HG03139 (cell line): ENCODE data around the gene NR2F6.

Experiments
- ATAC-seq: cut with Tn5 transposase; IDR thresholded peaks from one replicate; pipeline ENCODE4 v1.9.1; 2021; ENCODE audit not compliant: unreplicated experiment

Gene NR2F6

DNA sequence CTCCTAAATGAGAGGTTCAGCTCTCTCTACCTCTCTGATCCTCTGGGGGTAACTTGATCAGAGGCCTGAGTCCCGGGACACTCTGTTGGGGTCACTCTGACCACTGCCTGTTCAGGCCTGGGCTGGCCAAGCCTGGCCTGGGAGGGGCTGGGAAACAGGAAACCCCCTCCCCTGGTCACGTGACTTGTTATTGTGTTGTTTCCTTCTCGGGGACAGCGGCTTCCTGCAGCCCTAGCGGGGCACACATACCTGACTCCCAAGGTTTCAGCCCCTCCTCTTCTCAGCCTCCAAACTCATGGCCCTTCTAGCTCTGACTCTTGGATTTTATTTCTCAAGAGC, 18.9 kb upstream of the NR2F6 start, which contains the start of gene USHBP1:
USHBP1 (minus strand) TSS at position 105 of the 339 bp plus-strand sequence. CDS start 446 bp downstream, outside the sequence.
- ATAC-seq: no peak

DNA sequence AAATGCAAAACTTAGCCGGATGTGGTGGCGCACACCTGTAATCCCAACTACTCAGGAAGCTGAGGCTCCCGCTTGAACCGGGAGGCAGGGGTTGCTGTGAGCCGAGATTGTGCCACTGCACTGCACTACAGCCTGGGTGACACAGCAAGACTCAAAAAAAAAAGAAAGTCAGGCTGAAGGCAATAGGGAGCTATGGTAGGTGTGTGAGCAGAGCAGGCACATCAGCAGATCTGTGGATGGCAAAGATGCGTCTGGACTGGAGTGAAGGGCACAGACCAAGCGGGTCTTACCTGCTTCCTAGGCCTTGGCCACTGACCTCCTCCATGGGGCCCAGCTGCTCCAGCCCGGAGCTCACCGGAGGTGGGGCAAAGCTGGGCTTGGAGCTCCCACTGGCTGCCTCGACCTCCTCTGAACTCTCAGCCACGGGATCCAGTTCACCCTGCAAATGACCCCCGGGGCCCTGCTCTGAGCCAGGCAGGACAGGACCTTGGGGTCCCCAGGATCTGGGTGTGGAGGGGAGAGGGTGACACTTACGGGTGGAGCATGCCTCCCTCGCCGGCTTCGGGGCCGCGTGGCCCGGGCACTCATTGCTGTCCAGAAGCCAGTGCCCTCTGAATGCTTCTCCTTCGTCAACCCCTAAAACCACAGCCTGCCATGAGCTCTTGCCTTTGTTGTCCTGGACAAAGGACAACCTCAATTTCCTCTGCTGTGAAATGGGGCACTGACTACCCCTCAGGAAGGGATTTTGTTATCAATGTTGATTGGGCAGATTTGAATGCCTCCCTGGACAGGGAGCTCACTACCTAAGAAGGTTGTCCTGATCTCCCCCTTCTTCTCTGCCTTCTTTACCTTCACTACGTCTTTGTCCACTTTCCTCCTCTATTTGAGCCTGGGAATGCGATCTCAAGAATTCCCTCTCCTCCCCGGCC, 18.3 kb upstream of the NR2F6 start:
- no peak for ATAC-seq

GRCh38 chr19:17262557-17262956, 16.8 kb upstream of the NR2F6 start:
- no peak for ATAC-seq

- peak; percentile 65 for ATAC-seq
These were observed 15.2 kb upstream of the NR2F6 start for GRCh38 chr19:17260842-17261325.

DNA sequence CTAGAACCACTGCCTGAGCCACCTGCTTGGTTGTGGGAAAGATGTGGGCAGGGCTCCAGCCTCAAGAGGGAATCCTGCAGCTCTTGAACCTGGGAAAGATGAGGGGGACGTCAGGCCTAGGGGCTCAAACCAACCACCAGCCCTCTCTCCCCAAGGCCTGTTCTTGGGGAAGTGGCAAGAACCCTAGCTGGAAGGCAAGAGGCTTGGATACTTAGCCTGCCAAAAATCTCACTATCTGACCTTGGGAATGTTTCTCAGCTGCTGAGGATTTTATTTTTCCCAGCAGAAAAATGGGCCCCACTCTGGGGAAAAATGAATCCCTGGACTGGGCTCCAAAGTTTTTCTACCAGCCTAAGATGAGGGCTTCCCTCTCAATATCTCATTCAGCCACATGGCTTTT, 14.2 kb upstream of the NR2F6 start:
- no peak for ATAC-seq

DNA sequence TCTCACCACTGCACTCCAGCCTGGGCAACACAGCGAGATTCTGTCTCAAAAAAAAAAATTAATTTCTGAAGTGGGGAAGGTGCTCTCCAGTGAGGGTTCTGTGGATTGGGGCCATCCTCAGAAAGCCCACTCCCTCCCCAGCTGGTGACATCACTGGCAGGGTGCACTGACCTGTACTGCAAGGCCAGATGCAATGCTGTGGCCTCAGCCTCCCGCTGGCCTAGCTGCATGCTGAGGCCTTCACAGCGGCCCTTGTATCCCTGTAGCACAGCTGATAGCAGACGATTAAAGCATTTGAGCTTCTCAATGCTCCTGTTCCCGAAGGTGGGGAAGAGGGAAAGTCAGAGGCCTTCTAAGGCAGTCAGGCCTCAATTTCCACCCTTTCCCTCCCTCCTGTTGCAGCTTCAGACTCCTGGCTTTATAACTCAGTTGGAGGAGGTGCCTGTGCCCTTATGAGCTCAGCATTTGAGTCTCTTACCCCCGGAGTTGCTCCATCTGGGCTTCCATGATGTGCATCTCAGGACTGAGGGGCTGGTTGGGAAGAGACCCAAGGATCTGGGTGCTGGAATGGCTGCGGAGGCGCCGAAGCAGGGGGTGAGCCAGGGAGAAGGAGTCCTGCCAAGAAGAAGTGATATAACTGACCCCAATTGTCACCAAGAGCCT, 13.5 kb upstream of the NR2F6 start:
- ATAC-seq: no peak

- no peak for ATAC-seq
These were observed 10.4 kb upstream of the NR2F6 start for GRCh38 chr19:17256130-17256529.

- no peak for ATAC-seq
These were observed 9.5 kb upstream of the NR2F6 start for GRCh38 chr19:17255150-17255621.

- ATAC-seq: no peak
These were observed 8.9 kb upstream of the NR2F6 start for GRCh38 chr19:17254636-17255035.

GRCh38 chr19:17249887-17250548, 4.3 kb upstream of the NR2F6 start:
- ATAC-seq: no peak

GRCh38 chr19:17248011-17248776, 2.5 kb upstream of the NR2F6 start:
- ATAC-seq: no peak

DNA sequence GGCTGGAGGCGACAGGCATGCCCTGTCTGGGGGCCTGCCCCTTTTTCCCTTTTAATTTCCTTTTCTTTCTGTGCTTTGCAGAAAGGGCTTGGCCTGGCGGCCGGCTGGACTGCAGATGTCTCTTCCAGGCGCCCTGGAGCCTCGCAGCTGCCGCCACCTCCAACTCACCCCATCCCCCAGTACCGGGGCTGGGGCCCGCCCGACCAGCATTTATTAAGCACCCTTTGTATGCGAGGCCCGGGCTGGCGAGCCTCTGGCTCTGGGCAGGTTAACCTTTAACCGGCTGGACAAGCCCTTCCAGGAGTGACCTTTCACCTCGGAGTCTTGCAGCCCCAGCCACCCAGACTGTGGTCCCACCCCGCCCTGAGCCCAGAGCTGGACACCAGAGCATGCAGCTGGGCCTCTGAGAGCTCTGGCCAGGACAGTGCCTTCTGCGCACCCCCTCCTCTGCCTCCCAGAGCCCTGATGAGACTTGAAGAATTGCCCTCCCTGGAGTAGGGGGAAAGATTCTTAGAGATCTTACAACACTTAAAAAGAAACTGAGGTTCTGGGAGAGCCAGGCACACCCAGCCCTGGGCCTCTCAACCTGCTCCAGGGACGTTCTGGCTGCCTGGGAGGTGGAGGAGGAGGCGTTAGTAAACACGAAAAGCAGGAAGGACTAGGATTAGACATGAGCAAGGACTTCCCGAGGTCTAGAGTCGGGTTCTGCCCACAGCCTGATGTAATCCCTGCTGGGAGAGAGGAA, 1.1 kb upstream of the NR2F6 start:
- ATAC-seq: no peak

- no peak for ATAC-seq
These were observed 843 bp downstream of the NR2F6 start for GRCh38 chr19:17244618-17245534.

- no peak for ATAC-seq
These were observed 1.7 kb downstream of the NR2F6 start for GRCh38 chr19:17243830-17244617.

DNA sequence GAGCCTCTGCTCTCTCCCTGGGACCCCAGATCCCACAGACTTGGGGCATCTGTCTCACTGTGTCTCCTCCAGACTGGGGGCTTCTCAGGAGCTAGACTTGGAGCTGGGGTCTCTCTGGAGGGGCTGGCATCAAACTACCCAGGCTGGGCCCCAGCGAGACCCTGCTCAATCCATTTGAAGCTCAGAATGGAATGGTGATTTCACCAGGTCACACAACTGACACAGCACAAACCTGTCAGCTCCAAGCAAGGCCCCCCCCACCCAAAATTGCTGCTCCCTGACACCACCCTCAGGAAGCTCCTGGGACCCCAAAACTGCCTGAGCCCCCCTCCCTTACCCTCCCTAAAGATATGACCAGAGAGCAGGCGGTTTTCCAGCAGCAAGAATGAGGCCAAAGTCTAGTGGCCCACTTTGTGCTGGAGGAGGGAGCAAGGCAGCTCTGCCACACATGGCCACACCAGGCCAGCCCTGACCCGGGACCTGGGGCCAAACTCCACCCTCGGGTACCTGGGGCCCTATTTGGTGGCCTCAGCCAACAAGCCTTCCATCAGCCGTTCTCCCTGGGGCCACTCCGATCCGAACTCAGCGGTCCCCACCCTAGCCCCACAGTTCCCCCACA, 2.4 kb downstream of the NR2F6 start:
- no peak for ATAC-seq

DNA sequence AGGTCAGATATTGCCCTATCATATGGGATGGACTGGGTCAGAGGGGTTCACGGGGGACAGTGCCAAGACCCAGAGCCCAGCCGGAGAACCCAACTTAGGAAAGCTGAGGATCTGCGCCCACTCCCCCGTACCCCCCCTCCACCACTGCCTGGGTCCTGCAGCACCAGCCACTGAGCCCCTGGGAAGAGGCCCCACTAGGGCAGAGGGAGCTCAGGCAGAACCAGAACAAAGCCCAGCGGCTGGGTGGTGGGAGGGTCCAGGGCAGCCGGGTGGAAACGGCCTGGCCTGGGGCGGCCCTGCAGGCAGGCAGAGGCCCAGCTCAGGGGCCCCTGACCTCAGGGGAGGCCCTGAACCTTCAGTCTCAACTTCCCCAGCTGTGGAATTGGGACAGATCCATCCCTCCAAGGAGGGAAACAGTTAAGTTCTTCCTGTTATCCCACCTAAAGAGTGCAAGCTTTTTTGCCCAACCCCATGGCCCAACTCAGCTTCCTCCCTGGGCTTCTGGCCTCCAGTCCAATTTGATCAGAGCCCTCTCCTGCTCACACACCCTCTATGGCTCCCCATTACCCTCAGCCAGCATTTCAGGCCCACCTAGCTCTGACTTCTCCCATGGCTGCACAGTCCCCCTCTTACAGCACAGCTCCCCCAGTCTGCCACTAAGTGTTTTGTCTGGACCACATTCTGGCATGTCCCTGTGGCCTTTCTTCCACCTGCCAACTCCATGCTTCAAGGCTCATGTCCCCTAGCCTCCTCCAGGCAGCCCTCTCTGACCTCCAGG, 3.1 kb downstream of the NR2F6 start:
- ATAC-seq: no peak

DNA sequence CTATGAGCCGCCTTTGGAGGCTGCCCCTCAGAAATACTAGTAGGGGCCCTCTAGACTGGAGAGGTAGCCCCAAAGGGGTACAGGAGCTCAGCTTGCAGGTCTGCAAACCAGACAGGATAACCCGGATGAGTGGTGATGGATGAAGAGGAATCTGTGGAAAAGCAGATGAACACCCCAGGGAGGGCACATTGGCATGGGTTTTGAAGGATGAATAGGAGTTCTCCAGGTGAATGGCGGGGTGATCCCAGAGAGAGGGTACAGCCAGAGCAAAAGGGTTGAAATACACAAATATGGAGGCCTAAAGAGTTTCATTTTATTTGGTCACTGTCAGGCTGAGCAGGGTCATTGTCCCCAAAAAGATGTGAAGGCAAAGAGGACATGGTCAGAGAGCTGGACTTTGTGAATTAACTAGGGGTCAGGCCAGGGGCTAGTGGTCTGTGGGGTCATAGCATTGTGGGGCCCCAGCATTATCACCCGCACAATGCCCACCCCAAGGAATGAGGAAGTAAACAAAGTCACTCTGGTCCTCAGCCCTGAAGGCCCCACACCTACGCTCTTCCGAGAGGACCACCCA, 4.8 kb downstream of the NR2F6 start:
- no peak for ATAC-seq
